HepG2 (cell line): ENCODE results near the gene BEX1. TPM values are rescaled to one million over a fixed set of nuclear protein-coding genes. Genes with fewer than 3 reads are reported as not detected.

Experiments used
- ATAC-seq: fragments of 200-7000 bp; cut with Tn5 transposase; 3 replicates; pipeline ENCODE4 v1.9.1; 2020; ENCODE audit warnings: mild to moderate bottlenecking, moderate library complexity
- Bru-seq: library from RNA; stranded (reverse); fragments of 400-500 nt; gene quantifications from one replicate; lab custom pipeline; 2021; lab: Mats Ljungman, UMichigan
- BruChase-seq, 2 experiments: library from RNA; stranded (reverse); fragments of 400-500 nt; gene quantifications; one replicate each; lab custom pipeline; 2021; lab: Mats Ljungman, UMichigan
- BruUV-seq: library from RNA; stranded (reverse); fragments of 400-500 nt; replicated peaks from 2 replicates; lab custom pipeline; 2021; lab: Mats Ljungman, UMichigan
- CTCF ChIA-PET: fragments of 300-600 bp; formaldehyde crosslinking; extraction: SDS; loops from one replicate; lab custom pipeline; 2021; ENCODE audit warnings: low total read pairs, inconsistent platforms, low intra/inter-chr PET ratio; lab: Yijun Ruan, JAX
- POLR2A ChIA-PET: fragments of 350-600 bp; sonication (Branson Sonifier 250); formaldehyde crosslinking; loops from one replicate; lab custom pipeline; 2020; ENCODE audit warnings: antibody characterized with exemption, inconsistent platforms; lab: Yijun Ruan, JAX
- DNase-seq: peaks from one replicate; pipeline ENCODE4 v3.0.0-alpha.2; 2015; ENCODE audit warnings: low spot score
- FAIRE-seq: peaks from 3 replicates; lab custom pipeline; 2011; peaks lifted over from hg19 to GRCh38; lab: Jason Lieb, UNC
- H2AFZ ChIP-seq: one replicate; pipeline ENCODE4 v1.6.1; 2011; ENCODE audit warnings: low read length, inconsistent platforms
- H3K27ac ChIP-seq: fragments of 300-600 bp; 3 replicates; pipeline ENCODE4 v1.8.0; 2011; ENCODE audit warnings: mixed run types, mild to moderate bottlenecking, mixed read lengths, low read length, inconsistent platforms; ENCODE audit not compliant: insufficient read depth; ENCODE audit errors: extremely low read length
- H3K27me3 ChIP-seq, 2 experiments: fragments of 200-600 bp in 1 of 2; 2 replicates in 1 of 2; 3 replicates in 1 of 2; pipeline versions ENCODE4 v1.6.0 to v1.8.0; 2011; ENCODE audit warnings: low read length in 2 of 2, mild to moderate bottlenecking in 2 of 2, moderate library complexity in 2 of 2, inconsistent platforms in 1 of 2; ENCODE audit not compliant: insufficient read depth in 2 of 2, control insufficient read depth in 1 of 2
- H3K36me3 ChIP-seq, 2 experiments: fragments of 200-600 bp in 1 of 2; replicated peaks in 1 of 2; 2 replicates in 1 of 2; 3 replicates in 1 of 2; pipeline versions ENCODE4 v1.5.1 to v1.8.0; 2011; ENCODE audit warnings: low read length in 2 of 2, inconsistent platforms in 1 of 2; ENCODE audit not compliant: insufficient read depth in 2 of 2, control insufficient read depth in 1 of 2
- H3K4me1 ChIP-seq: 2 replicates; pipeline ENCODE4 v1.5.1; 2012; ENCODE audit warnings: low read length, inconsistent platforms; ENCODE audit not compliant: insufficient read depth
- H3K4me2 ChIP-seq: 2 replicates; pipeline ENCODE4 v1.6.0; 2011; ENCODE audit warnings: low read depth, low read length, inconsistent platforms
- H3K4me3 ChIP-seq, 3 experiments: fragments of 200-600 bp in 1 of 3; sonication (generic), shearing (Covaris generic) in 1 of 3; replicated peaks in 1 of 3; 2 replicates each; pipeline ENCODE4 v1.5.1; 2011 to 2016; ENCODE audit warnings: low read length in 3 of 3, inconsistent platforms in 2 of 3, low read depth in 2 of 3, mild to moderate bottlenecking in 2 of 3, control low read depth in 1 of 3, mixed read lengths in 1 of 3; ENCODE audit not compliant: insufficient read depth in 1 of 3
- H3K79me2 ChIP-seq: one replicate; pipeline ENCODE4 v1.6.1; 2011; ENCODE audit warnings: low read length, inconsistent platforms; ENCODE audit not compliant: insufficient read depth
- H3K9ac ChIP-seq: 2 replicates; pipeline ENCODE4 v1.6.0; 2011; ENCODE audit warnings: mild to moderate bottlenecking, low read depth, low read length, inconsistent platforms; ENCODE audit not compliant: insufficient read depth
- H3K9me3 ChIP-seq: 2 replicates; pipeline ENCODE4 v1.5.1; 2012; ENCODE audit warnings: mild to moderate bottlenecking, low read length
- H4K20me1 ChIP-seq: 2 replicates; pipeline ENCODE4 v1.6.0; 2011; ENCODE audit warnings: inconsistent platforms, mild to moderate bottlenecking, low read length, moderate library complexity; ENCODE audit not compliant: insufficient read depth
- ELF3 ChIP-seq: IDR thresholded peaks from 2 replicates; pipeline ENCODE4 v1.6.1; 2016; ENCODE audit warnings: missing genetic modification reagents, missing compliant biosample characterization
- HOXD1 ChIP-seq: sonication (generic); formaldehyde crosslinking; IDR thresholded peaks from 2 replicates; pipeline ENCODE4 v1.5.0; 2020; ENCODE audit warnings: missing genetic modification reagents
- KLF16 ChIP-seq, 2 experiments: sonication (generic) in 1 of 2; formaldehyde crosslinking in 1 of 2; IDR thresholded peaks; 2 replicates each; pipeline versions ENCODE4 v1.6.1 to v1.8.0; 2016 to 2023; ENCODE audit warnings: missing genetic modification reagents in 2 of 2, missing compliant biosample characterization in 1 of 2
- LCORL ChIP-seq, 2 experiments: fragments of 450-650 bp in 1 of 2; sonication (generic) in 1 of 2; formaldehyde crosslinking in 1 of 2; IDR thresholded peaks; 2 replicates each; pipeline versions ENCODE4 v1.5.0 to v1.6.1; 2017 to 2020; ENCODE audit warnings: antibody characterized with exemption in 1 of 2, missing genetic modification reagents in 1 of 2
- NRL ChIP-seq: sonication (generic); formaldehyde crosslinking; IDR thresholded peaks from 2 replicates; pipeline ENCODE4 v1.5.0; 2020; ENCODE audit warnings: missing genetic modification reagents, mild to moderate bottlenecking, moderate library complexity, borderline replicate concordance
- POLR2A ChIP-seq, 2 experiments: IDR thresholded peaks; 2 replicates each; pipeline ENCODE4 v1.6.1; 2011; ENCODE audit warnings: low read depth in 2 of 2, low read length in 2 of 2, mild to moderate bottlenecking in 1 of 2, moderate library complexity in 1 of 2; ENCODE audit not compliant: insufficient read depth in 1 of 2
- PRPF4 ChIP-seq: fragments of 200-400 bp; formaldehyde crosslinking; IDR thresholded peaks from 2 replicates; pipeline ENCODE4 v1.6.1; 2016; ENCODE audit warnings: low read length, low read depth; ENCODE audit not compliant: poor library complexity, severe bottlenecking
- RBFOX2 ChIP-seq: fragments of 200-400 bp; formaldehyde crosslinking; IDR thresholded peaks from 2 replicates; pipeline ENCODE4 v1.6.1; 2017; ENCODE audit warnings: low read depth, mild to moderate bottlenecking, low read length
- ZNF33A ChIP-seq: sonication (generic); formaldehyde crosslinking; IDR thresholded peaks from 2 replicates; pipeline ENCODE4 v1.5.1; 2020; ENCODE audit warnings: missing genetic modification reagents, mild to moderate bottlenecking, moderate library complexity, borderline replicate concordance
- WGBS: methylation state at CpG from one replicate; pipeline ENCODE4 v1.1.6; 2017; ENCODE audit warnings: low lambda C conversion rate; 5-methylcytosine and 5-hydroxymethylcytosine counted together
- in situ Hi-C: cut with HindIII; loops from 2 replicates; pipeline ENCODE4 v1.10.0; 2017; ENCODE audit warnings: low pct_unique_long_range_greater_than_20kb; ENCODE audit not compliant: extremely low pct_ligation_motif_present
- intact Hi-C: fragments of 100-400 bp; cut with micrococcal nuclease; formaldehyde crosslinking; loops from one replicate; pipeline ENCODE4 v1.10.0; 2022; ENCODE audit not compliant: unreplicated experiment
- long read RNA-seq, 2 experiments: library from RNA in 1 of 2; library from polyadenylated mRNA in 1 of 2; stranded (forward) in 1 of 2; unstranded in 1 of 2; transcript quantifications; one replicate each; pipeline ENCODE4 v2.0.0, GENCODE V29; 2019 to 2022
- polyA minus RNA-seq, 3 experiments: library from RNA; depleted of rRNA, polyadenylated mRNA; stranded (reverse); fragments of >200 nt; gene quantifications; 2 replicates each; pipeline ENCODE4 v1.2.3, GENCODE V29; 2011; ENCODE audit warnings: low replicate concordance in 1 of 3
- polyA plus RNA-seq, 8 experiments: library from polyadenylated mRNA; depleted of rRNA in 3 of 8; stranded (reverse) in 7 of 8; unstranded in 1 of 8; fragments of >200 nt; fragmentation: Illumina TruSeq in 4 of 8; extraction: Trizol in 4 of 8; gene quantifications; 2 replicates each; pipeline versions ENCODE4 v1.2.1 to v1.2.3, GENCODE V29; 2011 to 2016; ENCODE audit warnings: low read depth in 4 of 8, missing spikeins in 1 of 8, mixed read lengths in 1 of 8; ENCODE audit not compliant: insufficient read depth in 1 of 8
- total RNA-seq, 5 experiments: library from RNA; depleted of rRNA; stranded (reverse); fragments of >200 nt; fragmentation: Illumina TruSeq; extraction: Trizol; gene quantifications; 2 replicates each; pipeline ENCODE4 v1.2.3, GENCODE V29; 2016; ENCODE audit warnings: low read depth in 1 of 5
- TF ChIP-seq, protein P1 (sequence below): sonication (generic); formaldehyde crosslinking; IDR thresholded peaks from 2 replicates; pipeline ENCODE4 v1.4.0; 2020; ENCODE audit warnings: mild to moderate bottlenecking, missing genetic modification reagents
- TF ChIP-seq, protein P2 (sequence below): sonication (generic); formaldehyde crosslinking; IDR thresholded peaks from 2 replicates; pipeline ENCODE4 v1.5.1; 2020; ENCODE audit warnings: mild to moderate bottlenecking, missing genetic modification reagents, moderate library complexity

Gene BEX1
- total RNA-seq (2016; rRNA removed; fragmentation: Illumina TruSeq; extraction: Trizol) (69.4 and 85.8 TPM in 2 replicates), polyA plus RNA-seq (2011; rRNA removed) (26.6 and 29.4 TPM in 2 replicates), polyA minus RNA-seq (2011; rRNA and poly(A)+ RNA removed; ENCODE audit: low replicate concordance) (7.5 TPM in 1 of 2 replicates, not detected in the other), Bru-seq, nascent RNA (percentile 88 among the genes with signal in this experiment), BruChase-seq, experiment 1, labeled RNA remaining after a 6-hour chase (percentile 97 among the genes with signal in this experiment), BruChase-seq, experiment 2, labeled RNA remaining after a 2-hour chase (percentile 93 among the genes with signal in this experiment)
- 17.1 and 23.4 TPM in 2 replicates for total RNA-seq (2016; cell fraction: cytosol; rRNA removed; fragmentation: Illumina TruSeq; extraction: Trizol; ENCODE audit: low read depth)
- 73.5 and 89.3 TPM in 2 replicates for total RNA-seq (2016; cell fraction: insoluble cytoplasmic fraction; rRNA removed; fragmentation: Illumina TruSeq; extraction: Trizol)
- total RNA-seq (2016; cell fraction: membrane; rRNA removed; fragmentation: Illumina TruSeq; extraction: Trizol) = 35.0 and 43.2 TPM in 2 replicates
- 27.7 and 30.8 TPM in 2 replicates for total RNA-seq (2016; cell fraction: nucleus; rRNA removed; fragmentation: Illumina TruSeq; extraction: Trizol)
- polyA plus RNA-seq (2011; cell fraction: cytosol; rRNA removed) = 20.3 and 34.0 TPM in 2 replicates
- 7.3 and 11.0 TPM in 2 replicates for polyA plus RNA-seq (2011; cell fraction: nucleus; rRNA removed)
- 39.5 and 47.7 TPM in 2 replicates for polyA plus RNA-seq (2012)
- 26.7 and 37.5 TPM in 2 replicates for polyA plus RNA-seq (2016; cell fraction: cytosol; fragmentation: Illumina TruSeq; extraction: Trizol; ENCODE audit: low read depth)
- 110 and 117 TPM in 2 replicates for polyA plus RNA-seq (2016; cell fraction: insoluble cytoplasmic fraction; fragmentation: Illumina TruSeq; extraction: Trizol; ENCODE audit: low read depth)
- 36.2 and 49.9 TPM in 2 replicates for polyA plus RNA-seq (2016; cell fraction: membrane; fragmentation: Illumina TruSeq; extraction: Trizol; ENCODE audit: low read depth)
- polyA plus RNA-seq (2016; cell fraction: nucleus; fragmentation: Illumina TruSeq; extraction: Trizol; ENCODE audit: insufficient read depth, low read depth) = 57.9 and 60.0 TPM in 2 replicates
- 8.0 and 9.5 TPM in 2 replicates for polyA minus RNA-seq (2011; cell fraction: cytosol; rRNA and poly(A)+ RNA removed)
- 4.1 and 7.2 TPM in 2 replicates for polyA minus RNA-seq (2011; cell fraction: nucleus; rRNA and poly(A)+ RNA removed)
- long read RNA-seq, experiment 1, transcript BEX1-201 (3 exons, 864 nt) = major isoform, 32 of 37 reads
- long read RNA-seq, experiment 1, partial matches to known transcripts = 4 of 37 reads
- long read RNA-seq, experiment 1, other reads (novel, unspliced or antisense) = 1 of 37 reads
- long read RNA-seq, experiment 2, transcript BEX1-201 (3 exons, 864 nt) = major isoform, 87 of 116 reads
- long read RNA-seq, experiment 2, partial matches to known transcripts = 17 of 116 reads
- long read RNA-seq, experiment 2, other reads (novel, unspliced or antisense) = 12 of 116 reads

DNA sequence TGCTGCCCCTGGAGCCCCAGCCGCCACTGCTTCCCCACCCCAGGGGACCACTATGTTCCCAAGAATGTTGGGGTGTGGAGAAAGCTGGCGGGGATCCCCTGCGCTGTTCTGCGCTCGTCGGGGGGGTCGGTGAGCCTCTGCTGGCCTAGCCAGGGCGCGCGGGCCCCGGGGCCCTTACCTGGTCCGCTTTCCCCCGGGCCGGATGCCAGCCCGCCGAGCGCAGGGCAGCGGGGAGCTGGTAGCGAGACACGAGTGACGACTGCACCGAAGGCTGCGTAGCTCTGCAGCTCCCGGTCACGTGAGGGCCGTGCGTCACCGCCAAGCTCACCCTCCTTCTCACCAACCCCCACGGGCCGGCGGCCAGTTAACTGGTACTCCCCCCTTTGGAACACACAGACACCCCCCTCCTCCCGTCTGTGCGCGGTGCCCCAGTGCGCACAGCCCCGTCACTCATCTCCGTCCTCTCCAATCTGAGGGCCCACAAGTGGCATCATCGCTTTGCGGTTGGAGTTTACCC, at the start of gene BEX1:
TSS of gene BEX1 (minus strand) at position 254 of the 517 bp plus-strand sequence. CDS start 897 bp downstream, outside the sequence.
- CTCF ChIA-PET = no interaction called here
- TF ChIP-seq, protein P1, sequence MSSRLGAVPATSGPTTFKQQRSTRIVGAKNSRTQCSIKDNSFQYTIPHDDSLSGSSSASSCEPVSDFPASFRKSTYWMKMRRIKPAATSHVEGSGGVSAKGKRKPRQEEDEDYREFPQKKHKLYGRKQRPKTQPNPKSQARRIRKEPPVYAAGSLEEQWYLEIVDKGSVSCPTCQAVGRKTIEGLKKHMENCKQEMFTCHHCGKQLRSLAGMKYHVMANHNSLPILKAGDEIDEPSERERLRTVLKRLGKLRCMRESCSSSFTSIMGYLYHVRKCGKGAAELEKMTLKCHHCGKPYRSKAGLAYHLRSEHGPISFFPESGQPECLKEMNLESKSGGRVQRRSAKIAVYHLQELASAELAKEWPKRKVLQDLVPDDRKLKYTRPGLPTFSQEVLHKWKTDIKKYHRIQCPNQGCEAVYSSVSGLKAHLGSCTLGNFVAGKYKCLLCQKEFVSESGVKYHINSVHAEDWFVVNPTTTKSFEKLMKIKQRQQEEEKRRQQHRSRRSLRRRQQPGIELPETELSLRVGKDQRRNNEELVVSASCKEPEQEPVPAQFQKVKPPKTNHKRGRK = no peak
- TF ChIP-seq POLR2A (IDR thresholded peaks at IDR 0.05; ENCODE audit: insufficient read depth in 1 of 2, low read depth in 2 of 2, low read length in 2 of 2) = peak; percentile 39 to 47; a peak in 2 of 4 replicates
- TF ChIP-seq, protein P2, sequence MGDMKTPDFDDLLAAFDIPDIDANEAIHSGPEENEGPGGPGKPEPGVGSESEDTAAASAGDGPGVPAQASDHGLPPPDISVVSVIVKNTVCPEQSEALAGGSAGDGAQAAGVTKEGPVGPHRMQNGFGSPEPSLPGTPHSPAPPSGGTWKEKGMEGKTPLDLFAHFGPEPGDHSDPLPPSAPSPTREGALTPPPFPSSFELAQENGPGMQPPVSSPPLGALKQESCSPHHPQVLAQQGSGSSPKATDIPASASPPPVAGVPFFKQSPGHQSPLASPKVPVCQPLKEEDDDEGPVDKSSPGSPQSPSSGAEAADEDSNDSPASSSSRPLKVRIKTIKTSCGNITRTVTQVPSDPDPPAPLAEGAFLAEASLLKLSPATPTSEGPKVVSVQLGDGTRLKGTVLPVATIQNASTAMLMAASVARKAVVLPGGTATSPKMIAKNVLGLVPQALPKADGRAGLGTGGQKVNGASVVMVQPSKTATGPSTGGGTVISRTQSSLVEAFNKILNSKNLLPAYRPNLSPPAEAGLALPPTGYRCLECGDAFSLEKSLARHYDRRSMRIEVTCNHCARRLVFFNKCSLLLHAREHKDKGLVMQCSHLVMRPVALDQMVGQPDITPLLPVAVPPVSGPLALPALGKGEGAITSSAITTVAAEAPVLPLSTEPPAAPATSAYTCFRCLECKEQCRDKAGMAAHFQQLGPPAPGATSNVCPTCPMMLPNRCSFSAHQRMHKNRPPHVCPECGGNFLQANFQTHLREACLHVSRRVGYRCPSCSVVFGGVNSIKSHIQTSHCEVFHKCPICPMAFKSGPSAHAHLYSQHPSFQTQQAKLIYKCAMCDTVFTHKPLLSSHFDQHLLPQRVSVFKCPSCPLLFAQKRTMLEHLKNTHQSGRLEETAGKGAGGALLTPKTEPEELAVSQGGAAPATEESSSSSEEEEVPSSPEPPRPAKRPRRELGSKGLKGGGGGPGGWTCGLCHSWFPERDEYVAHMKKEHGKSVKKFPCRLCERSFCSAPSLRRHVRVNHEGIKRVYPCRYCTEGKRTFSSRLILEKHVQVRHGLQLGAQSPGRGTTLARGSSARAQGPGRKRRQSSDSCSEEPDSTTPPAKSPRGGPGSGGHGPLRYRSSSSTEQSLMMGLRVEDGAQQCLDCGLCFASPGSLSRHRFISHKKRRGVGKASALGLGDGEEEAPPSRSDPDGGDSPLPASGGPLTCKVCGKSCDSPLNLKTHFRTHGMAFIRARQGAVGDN (CRISPR knock-in tag) = peak; percentile 52
- 0 out of 2 replicates have a peak, but pooled peaks have one; percentile 14 for TF ChIP-seq NRL (CRISPR knock-in tag)
- TF ChIP-seq RBFOX2 = peak; percentile 64
- TF ChIP-seq LCORL (IDR thresholded peaks at IDR 0.05) = no peak
- no peak for TF ChIP-seq LCORL (CRISPR knock-in tag; IDR thresholded peaks at IDR 0.05)
- TF ChIP-seq HOXD1 (CRISPR knock-in tag) = no peak
- no peak for TF ChIP-seq PRPF4
- TF ChIP-seq ZNF33A (CRISPR knock-in tag) = no peak
- no peak for TF ChIP-seq KLF16 (CRISPR knock-in tag; IDR thresholded peaks at IDR 0.05)
- no peak for TF ChIP-seq ELF3 (CRISPR knock-in tag)

More for the DNA sequence above, at the start of gene BEX1:
- DNase-seq = peak; percentile 35
- Histone ChIP-seq H3K27ac (peak within 1 kb of the TSS; percentile 46), H2AFZ (no peak within 1 kb of the TSS), H3K9me3 (no peaks in the 10 kb centered on the region), H3K27me3 (no peaks in the 10 kb centered on the region), H3K4me1 (no peaks in the 10 kb centered on the region), H3K79me2 (no peaks in the 10 kb centered on the region), H3K9ac (peak within 1 kb of the TSS; percentile 56), H4K20me1 (no peaks in the 10 kb centered on the region), H3K4me3 (peak within 1 kb of the TSS; percentile 40 to 64 (median 57); a peak in 5 of 6 replicates), H3K36me3 (no peaks in the 10 kb centered on the region), H3K4me2 (peak within 1 kb of the TSS; percentile 57)
- no peak for FAIRE-seq
- peak; percentile 93 for ATAC-seq
- POLR2A ChIA-PET = interaction anchor here (1.0 kb wide), 1 partner anchor 12 kb away, joined by 3 read pairs; no protein-coding TSS in a partner anchor
- no TSS peak for BruUV-seq
- intact Hi-C loops (loop anchor here (2.0 kb wide), 1 partner anchor 69 kb away; no protein-coding TSS in a partner anchor), in situ Hi-C loops (no loop called here)
- 11% methylated on average over 7 of the region's 39 CpGs for WGBS
